Urinary bladder (tissue), 4 donors: ENCODE data around the gene PEMT. TPM values are rescaled to one million over a fixed set of nuclear protein-coding genes. Genes with fewer than 3 reads are reported as not detected.
"Not testable (repeated sequence)": the region's sequence is repeated elsewhere in the genome, so short reads cannot be mapped to it uniquely, and the experiment has no call there.

ENCODE experiments used
- DNase-seq: peaks from one replicate; pipeline ENCODE4 v3.0.0-alpha.2; 2015; ENCODE audit errors: extremely low spot score
- H3K27ac ChIP-seq: one replicate; pipeline ENCODE4 v1.5.1; 2013; ENCODE audit warnings: low read depth, mild to moderate bottlenecking, moderate library complexity
- H3K36me3 ChIP-seq: one replicate; pipeline ENCODE4 v1.6.1; 2013; ENCODE audit warnings: mild to moderate bottlenecking, moderate library complexity; ENCODE audit not compliant: insufficient read depth
- H3K4me1 ChIP-seq: one replicate; pipeline ENCODE4 v1.6.1; 2013; ENCODE audit warnings: mild to moderate bottlenecking, moderate library complexity; ENCODE audit not compliant: insufficient read depth
- H3K4me3 ChIP-seq: one replicate; pipeline ENCODE4 v1.5.1; 2013; ENCODE audit warnings: low read depth, low read length
- WGBS: extraction: QIAGEN DNeasy Blood & Tissue Kit; methylation state at CpG from one replicate; pipeline ENCODE4 v1.1.7; 2013; 5-methylcytosine and 5-hydroxymethylcytosine counted together
- polyA plus RNA-seq: library from polyadenylated mRNA; stranded (reverse); fragments of 200-250 nt; gene quantifications from one replicate; pipeline ENCODE4 v1.2.3, GENCODE V29; 2013
- total RNA-seq: library from RNA; depleted of rRNA; stranded (reverse); fragments of >200 nt; gene quantifications from one replicate; pipeline ENCODE4 v1.2.3, GENCODE V29; 2014
- donor health status: healthy with polysubstance abuse.
- donor health status: healthy.

PEMT gene
- total RNA-seq (10.9 TPM), polyA plus RNA-seq (36.2 TPM)

DNA sequence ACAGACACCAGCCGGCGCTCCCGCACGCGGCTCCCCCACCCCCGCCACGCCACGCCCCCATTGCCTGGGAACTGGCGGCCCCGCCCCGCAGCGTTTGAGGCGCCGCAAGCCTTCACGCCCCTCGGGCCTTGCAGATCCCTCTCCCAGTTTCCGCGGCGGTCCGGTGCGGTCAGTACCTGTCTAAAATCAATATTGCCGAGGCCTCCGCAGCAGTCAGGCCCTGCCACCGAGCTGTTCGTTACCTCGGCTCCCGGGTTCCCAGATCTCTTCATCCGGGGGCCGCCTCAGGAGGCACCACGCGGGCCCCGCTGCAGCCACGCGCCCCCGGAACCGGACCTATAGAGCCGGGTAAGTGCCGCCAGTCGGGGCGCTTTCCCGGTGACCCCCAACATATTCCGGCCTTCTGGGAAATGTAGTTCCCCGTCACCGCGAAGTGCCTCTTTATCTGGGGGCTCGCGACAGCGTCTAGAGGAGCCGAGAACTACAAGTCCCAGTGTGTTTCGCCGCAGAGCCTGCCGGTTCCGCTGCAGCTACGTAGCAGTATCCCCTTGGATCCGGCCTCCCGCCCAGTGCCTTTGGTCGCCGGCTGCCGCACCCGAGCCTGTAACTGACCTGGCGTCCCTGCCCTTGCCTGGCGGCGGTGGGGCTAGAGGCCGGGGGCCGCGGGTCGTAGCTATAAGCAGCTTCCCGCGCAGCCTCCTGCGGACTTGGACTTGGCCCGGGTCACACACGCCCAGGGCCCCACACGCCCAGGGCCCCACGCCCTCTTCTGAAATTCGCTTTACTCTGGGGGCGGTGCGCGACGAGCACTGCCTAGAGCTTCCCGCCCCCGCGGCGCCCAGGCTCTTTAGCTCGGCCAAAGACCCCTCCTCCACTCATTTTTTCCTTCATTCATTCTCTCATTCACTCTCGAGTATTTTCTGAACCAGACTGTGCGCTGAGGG is at the start of gene PEMT:
PEMT (minus strand) TSS at position 354 of the 944 bp plus-strand sequence; CDS start at position 272, 82 bp downstream.
- Histone ChIP-seq H3K4me3 (peak within 1 kb of the TSS; percentile 79), H3K27ac (peak within 1 kb of the TSS; percentile 95), H3K4me1 (no peaks in the 10 kb centered on the region), H3K36me3 (no peaks in the 10 kb centered on the region)
- WGBS: under 1% methylated on average over 86 of the region's 86 CpGs
- DNase-seq: peak; percentile 98

DNA sequence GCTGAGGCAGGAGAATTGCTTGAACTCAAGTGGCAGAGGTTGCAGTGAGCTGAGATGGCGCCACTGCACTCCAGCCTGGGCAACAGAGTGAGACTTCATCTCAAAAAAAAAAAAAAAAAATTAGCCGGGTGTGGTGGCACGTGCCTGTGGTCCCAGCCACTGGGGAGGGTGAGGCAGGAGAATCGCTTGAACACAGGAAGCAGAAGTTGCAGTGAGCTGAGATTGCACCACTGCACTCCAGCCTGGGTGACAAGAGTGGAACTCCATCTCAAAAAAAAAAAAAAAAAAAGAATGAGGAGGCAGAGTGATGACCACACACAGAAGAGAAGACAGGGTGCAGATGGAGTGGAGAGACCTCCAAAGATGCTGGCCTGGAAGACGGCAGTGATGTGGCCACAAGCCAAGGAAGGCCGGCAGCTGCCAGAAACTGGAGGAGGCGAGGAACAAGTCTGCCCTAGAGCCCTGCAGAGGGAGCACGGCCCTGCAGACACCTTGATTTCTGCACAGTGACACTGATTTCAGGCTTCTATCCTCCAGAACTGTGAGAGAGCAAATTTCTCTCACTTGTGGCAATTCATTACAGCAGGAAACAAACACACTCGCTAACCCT is 48.3 kb upstream of the PEMT start:
- DNase-seq, H3K27ac ChIP-seq, H3K4me1 ChIP-seq, H3K4me3 ChIP-seq, H3K36me3 ChIP-seq: not testable (repeated sequence)
- WGBS: 57% methylated on average over 9 of the region's 9 CpGs

DNA sequence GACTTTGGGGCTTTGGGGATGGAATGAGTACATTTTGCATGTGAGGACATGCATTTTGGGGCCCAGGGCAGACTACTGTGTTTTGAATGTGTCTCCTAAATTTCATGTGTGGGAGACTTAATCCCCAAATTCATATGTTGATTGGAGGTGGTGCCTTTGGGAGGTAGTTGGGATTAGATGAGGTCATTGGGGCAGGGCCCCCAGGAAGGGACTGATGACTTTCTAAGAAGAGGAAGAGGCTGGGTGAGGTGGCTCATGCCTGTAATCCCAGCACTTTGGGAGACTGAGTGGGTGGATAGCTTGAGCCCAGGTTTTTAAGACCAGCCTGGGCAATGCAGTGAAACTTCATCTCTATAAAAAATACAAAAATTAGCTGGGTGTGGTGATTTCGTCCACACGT is 47.0 kb upstream of the PEMT start:
- DNase-seq: no peak
- Histone ChIP-seq H3K27ac (no peak overlapping the region), H3K4me3 (no peak overlapping the region), H3K36me3 (no peaks in the 10 kb centered on the region), H3K4me1 (no peaks in the 10 kb centered on the region)
- 87% methylated on average over 2 of the region's 2 CpGs for WGBS

DNA sequence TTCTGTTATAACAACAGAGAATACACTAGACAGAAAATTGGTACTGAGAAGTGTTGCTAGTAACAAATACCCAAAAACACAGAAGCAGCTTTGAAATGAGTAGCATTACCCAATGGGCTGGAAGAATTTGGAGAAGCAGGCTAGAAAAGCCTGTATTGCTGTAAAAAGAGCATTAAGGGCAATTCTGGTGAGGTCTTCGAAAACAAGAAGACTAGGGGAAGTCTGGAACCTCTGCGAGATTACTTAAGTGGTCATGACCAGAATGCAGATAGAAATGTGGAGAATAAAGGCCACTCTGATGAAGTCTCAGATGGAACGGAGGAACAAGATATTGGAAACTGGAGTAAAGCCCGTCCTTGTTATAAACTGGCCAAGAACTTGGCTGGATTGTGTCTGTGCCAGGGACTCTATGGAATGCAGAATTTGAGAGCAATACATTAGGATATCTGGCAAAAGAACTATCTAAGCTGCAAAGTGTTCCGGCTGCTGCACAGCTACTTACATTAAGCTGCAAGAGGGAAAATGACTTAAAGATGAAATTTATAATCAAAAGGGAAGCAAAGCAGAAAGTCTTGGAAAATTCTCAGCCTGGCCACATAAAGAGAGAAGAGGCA is 44.9 kb upstream of the PEMT start:
- peak; percentile 26 for DNase-seq
- Histone ChIP-seq H3K4me1 (peaks cover 2% of the 10 kb centered on the region), H3K36me3 (no peaks in the 10 kb centered on the region), H3K27ac (no peak overlapping the region), H3K4me3 (no peak overlapping the region)
- 51% methylated on average over 5 of the region's 5 CpGs for WGBS

GRCh38 chr17:17635537-17636271 is 44.2 kb upstream of the PEMT start:
- not testable (repeated sequence) for H3K27ac ChIP-seq, H3K4me1 ChIP-seq, H3K4me3 ChIP-seq, H3K36me3 ChIP-seq, DNase-seq
- 87% methylated on average over 15 of the region's 15 CpGs for WGBS

GRCh38 chr17:17635126-17635525 is 43.6 kb upstream of the PEMT start:
- no peak overlapping the region for H3K27ac ChIP-seq
- no peak for DNase-seq
- 89% methylated on average over 5 of the region's 5 CpGs for WGBS
- H3K4me3 ChIP-seq: no peak overlapping the region
- H3K36me3 ChIP-seq: no peaks in the 10 kb centered on the region
- H3K4me1 ChIP-seq: peaks cover 2% of the 10 kb centered on the region

DNA sequence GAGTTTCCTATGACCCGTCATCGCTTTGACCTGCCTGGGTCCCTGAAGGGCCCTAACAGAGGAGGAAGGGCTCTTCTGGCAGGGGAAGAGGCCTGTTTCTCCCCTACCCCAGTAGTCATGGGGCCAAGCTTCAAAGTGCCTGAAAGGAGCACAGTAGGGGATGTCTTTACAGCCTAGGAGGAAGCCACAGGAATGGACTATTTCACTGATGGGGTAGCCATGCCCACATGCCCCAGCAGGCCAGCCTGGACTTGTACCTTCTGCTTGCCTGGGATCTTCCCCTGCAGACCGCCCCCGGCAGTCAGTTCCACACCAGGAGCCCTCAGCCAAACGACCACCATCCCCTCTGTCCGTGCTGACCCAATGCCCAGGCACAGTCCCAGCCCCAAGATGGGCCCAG is 41.8 kb upstream of the PEMT start:
- H3K4me3 ChIP-seq: no peak overlapping the region
- no peak for DNase-seq
- 83% methylated on average over 6 of the region's 6 CpGs for WGBS
- H3K4me1 ChIP-seq: peaks cover 2% of the 10 kb centered on the region
- no peaks in the 10 kb centered on the region for H3K36me3 ChIP-seq
- H3K27ac ChIP-seq: no peak overlapping the region

DNA sequence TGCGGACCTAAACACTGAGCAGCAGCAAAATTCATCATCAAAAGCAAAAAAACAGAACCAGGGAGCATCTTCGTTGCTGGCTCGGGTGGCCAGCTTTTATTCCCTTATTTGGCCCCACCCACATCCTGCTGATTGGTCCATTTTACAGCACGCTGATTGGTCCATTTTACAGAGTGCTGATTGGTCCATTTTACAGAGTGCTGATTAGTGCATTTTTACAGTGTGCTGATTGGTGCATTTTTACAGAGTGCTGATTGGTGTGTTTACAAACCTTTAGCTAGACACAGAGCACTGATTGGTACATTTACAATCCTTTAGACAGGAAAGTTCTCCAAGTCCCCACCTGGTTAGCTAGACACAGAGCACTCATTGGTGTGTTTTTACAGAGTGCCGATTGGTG is 41.2 kb upstream of the PEMT start:
- H3K4me3 ChIP-seq, DNase-seq, H3K4me1 ChIP-seq, H3K27ac ChIP-seq, H3K36me3 ChIP-seq: not testable (repeated sequence)
- WGBS: 83% methylated on average over 5 of the region's 5 CpGs

DNA sequence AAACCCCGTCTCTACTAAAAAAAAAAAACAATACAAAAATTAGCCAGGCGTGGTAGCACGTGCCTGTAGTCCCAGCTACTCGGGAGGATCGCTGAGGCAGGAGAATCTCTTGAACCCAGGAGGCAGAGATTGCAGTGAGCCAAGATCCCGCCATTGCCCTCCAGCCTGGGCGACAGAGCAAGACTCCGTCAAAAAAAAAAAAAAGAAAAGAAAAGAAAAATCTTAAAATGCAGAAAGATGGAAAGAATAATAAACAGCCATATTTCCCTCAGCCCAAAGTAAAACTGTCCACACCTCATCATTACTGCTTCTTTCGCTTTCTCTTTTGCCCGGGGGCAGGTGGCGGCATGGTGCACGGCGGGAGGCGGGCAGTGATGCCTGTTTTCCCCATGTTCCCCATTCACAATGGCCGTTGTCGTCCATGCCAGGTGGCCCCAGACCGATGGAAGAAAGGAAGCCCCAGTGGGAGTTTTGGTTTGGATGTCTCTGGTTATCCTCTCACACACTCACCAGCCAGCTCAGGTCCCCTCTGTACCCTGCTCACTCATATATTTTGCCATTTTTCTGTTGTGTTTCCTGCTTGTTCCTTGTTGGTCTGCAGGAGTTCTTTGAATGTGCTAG is 37.0 kb upstream of the PEMT start:
- Histone ChIP-seq H3K4me1 (peaks cover 3% of the 10 kb centered on the region), H3K36me3 (no peaks in the 10 kb centered on the region), H3K27ac (no peak overlapping the region), H3K4me3 (no peak overlapping the region)
- WGBS: 64% methylated on average over 17 of the region's 17 CpGs
- no peak for DNase-seq

GRCh38 chr17:17626840-17627239 is 35.3 kb upstream of the PEMT start:
- WGBS: 76% methylated on average over 8 of the region's 8 CpGs
- Histone ChIP-seq H3K36me3 (no peaks in the 10 kb centered on the region), H3K4me1 (peaks cover 1% of the 10 kb centered on the region), H3K27ac (no peak overlapping the region), H3K4me3 (no peak overlapping the region)
- DNase-seq: no peak

DNA sequence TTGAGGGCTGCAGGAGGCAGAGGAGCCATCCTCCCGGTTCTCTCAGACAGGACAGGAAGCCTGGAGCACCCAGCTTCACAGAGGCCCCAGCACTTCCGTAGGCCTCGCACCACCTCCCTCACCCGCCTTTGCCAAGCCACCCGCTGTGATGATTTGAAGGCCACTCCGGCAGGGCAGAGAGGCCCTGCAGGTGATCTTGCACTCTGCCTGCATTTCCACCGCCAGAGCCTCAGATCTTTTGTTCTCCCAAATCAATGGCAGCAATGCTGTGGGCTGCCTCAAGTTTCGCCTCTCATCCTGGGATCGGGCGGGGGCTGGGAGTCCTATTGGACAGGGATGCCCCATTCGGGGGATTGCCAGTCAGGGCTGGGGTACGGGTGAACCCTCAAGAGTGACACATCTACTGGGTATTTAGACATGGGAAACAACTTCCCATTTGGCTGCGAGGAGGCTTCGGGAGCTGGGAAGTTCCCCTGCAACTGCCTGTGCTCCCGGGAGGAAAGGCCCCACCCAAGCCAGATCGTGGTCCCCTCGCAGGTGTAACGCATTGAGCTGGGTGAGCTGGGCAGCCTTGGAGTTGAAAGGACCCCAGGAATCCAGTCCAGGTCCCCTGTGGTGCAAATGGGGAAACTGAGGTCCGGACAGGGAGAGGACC is 34.8 kb upstream of the PEMT start:
- Histone ChIP-seq H3K4me1 (peaks cover 1% of the 10 kb centered on the region), H3K36me3 (no peaks in the 10 kb centered on the region), H3K27ac (no peak overlapping the region), H3K4me3 (no peak overlapping the region)
- 65% methylated on average over 19 of the region's 19 CpGs for WGBS
- DNase-seq: no peak

DNA sequence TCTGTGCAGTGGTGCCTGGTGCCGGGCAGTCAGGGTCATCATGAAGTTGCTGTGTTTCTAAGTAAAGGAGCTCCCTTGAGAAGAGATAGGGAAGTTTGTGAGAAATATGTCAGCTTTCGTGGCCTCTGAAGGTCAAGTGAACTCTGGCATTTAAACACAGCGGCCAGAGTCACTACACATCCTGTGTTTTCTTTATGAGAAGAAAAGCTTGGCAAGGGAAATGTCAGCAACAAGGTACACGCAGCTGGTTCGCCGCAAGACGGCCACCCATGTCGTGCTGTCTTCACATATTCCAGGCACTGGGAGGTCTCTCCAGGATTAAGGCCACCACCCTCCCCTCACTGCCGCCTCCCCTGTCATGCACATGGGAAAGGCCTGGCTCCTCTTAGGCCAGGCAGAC is 33.2 kb upstream of the PEMT start:
- WGBS: 57% methylated on average over 9 of the region's 9 CpGs

More for the DNA sequence above, 33.2 kb upstream of the PEMT start:
- no peak for DNase-seq
- Histone ChIP-seq H3K4me1 (peaks cover 1% of the 10 kb centered on the region), H3K27ac (no peak overlapping the region), H3K4me3 (no peak overlapping the region), H3K36me3 (no peaks in the 10 kb centered on the region)
